Left lung (tissue), 10 donors: ENCODE measurements around the gene CXCR4. TPM values are rescaled to one million over a fixed set of nuclear protein-coding genes. Genes with fewer than 3 reads are reported as not detected.
"Not testable (repeated sequence)": the region's sequence is repeated elsewhere in the genome, so short reads cannot be mapped to it uniquely, and the experiment has no call there.

Experiments used
- ATAC-seq: fragments of 200-7000 bp; cut with Tn5 transposase; one replicate; pipeline ENCODE4 v1.9.1; 2020; ENCODE audit warnings: moderate library complexity
- DNase-seq, 4 donors: peaks; one replicate each; pipeline ENCODE4 v3.0.0-alpha.2; 2013 to 2020
- H3K27ac ChIP-seq, 2 donors: fragments of 200-600 bp; sonication (generic) in 1 of 2; one replicate each; pipeline versions ENCODE4 v1.5.0 to v1.8.0; 2020 to 2021
- H3K27me3 ChIP-seq, 2 donors: fragments of 200-600 bp; sonication (generic) in 1 of 2; one replicate each; pipeline versions ENCODE4 v1.5.0 to v1.8.0; 2020 to 2021
- H3K36me3 ChIP-seq, 2 donors: fragments of 200-600 bp; sonication (generic) in 1 of 2; one replicate each; pipeline versions ENCODE4 v1.5.0 to v1.8.0; 2020 to 2021
- H3K4me1 ChIP-seq, 2 donors: fragments of 200-600 bp; one replicate each; pipeline ENCODE4 v1.8.0; 2021
- H3K4me3 ChIP-seq, 2 donors: fragments of 200-600 bp; sonication (generic) in 1 of 2; one replicate each; pipeline versions ENCODE4 v1.5.0 to v1.8.0; 2020 to 2021; ENCODE audit warnings: mild to moderate bottlenecking in 1 of 2
- H3K9me3 ChIP-seq, 2 donors: fragments of 200-600 bp; sonication (generic) in 1 of 2; one replicate each; pipeline versions ENCODE4 v1.5.0 to v1.8.0; 2020 to 2021
- CTCF ChIP-seq, 2 donors: fragments of 200-600 bp; sonication (generic) in 1 of 2; IDR thresholded peaks; one replicate each; pipeline versions ENCODE4 v1.5.0 to v1.8.0; 2021; ENCODE audit warnings: antibody characterized with exemption in 2 of 2
- intact Hi-C, 2 donors: fragments of 100-400 bp; cut with DNase I; formaldehyde crosslinking; loops; one replicate each; pipeline versions ENCODE4 v1.11.2 to v1.14.2; 2022
- polyA plus RNA-seq, 6 donors: library from polyadenylated mRNA; unstranded; fragments of 120-200 nt; gene quantifications; one replicate each; pipeline ENCODE4 v1.2.1, GENCODE V29; 2013; ENCODE audit not compliant: insufficient read length in 6 of 6
- total RNA-seq, 2 donors: library from RNA; stranded (reverse); fragmentation: NEBNext Ultra II Directional; extraction: Animal tissue kit (Norgen Biotek cat#: 25700); gene quantifications; one replicate each; pipeline ENCODE4 v1.2.1, GENCODE V29; 2021
- donor health status: DM: no; HTN: yes; CAD: no.
- donor health status: DM: no; HTN: no; CAD: no.

CXCR4 gene
- total and polyA plus RNA-seq, 8 donors: 21.3 to 67.3 (median 45.9) TPM

DNA sequence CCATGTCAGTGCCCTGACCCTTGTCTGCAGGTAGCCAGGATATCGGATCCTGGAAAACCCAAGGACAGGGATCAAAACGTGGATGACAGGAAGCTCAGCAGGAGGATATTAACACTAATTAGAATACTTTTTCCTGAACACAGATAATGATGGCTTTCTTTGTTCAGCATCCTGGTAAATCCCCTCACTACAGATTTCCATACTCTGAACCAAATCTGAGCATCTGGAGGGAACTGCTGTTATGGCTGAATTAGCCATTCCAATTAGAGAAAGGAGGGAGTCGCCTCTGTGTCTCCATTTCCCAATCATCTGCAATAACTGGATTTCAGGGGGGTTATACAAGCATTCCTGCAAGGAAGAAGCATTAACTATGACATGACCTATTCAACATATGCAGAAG lies 24.4 kb downstream of the CXCR4 start:
- H3K9me3 ChIP-seq: no peaks in the 10 kb centered on the region
- TF ChIP-seq CTCF (IDR thresholded peaks at IDR 0.05): no peak
- DNase-seq (no peak), ATAC-seq (no peak)
- H3K27me3 ChIP-seq: no peaks in the 10 kb centered on the region
- H3K4me3 ChIP-seq: no peak overlapping the region
- H3K27ac ChIP-seq: no peak overlapping the region
- H3K36me3 ChIP-seq: no peaks in the 10 kb centered on the region
- H3K4me1 ChIP-seq: no peaks in the 10 kb centered on the region
- intact Hi-C loops: no loop called here

GRCh38 chr2:136091899-136092298 lies 26.1 kb downstream of the CXCR4 start:
- ATAC-seq: no peak
- no peak for TF ChIP-seq CTCF (IDR thresholded peaks at IDR 0.05)
- intact Hi-C loops: no loop called here
- Histone ChIP-seq H3K27ac (no peak overlapping the region), H3K9me3 (no peaks in the 10 kb centered on the region), H3K4me1 (no peaks in the 10 kb centered on the region), H3K36me3 (no peaks in the 10 kb centered on the region), H3K4me3 (no peak overlapping the region), H3K27me3 (no peaks in the 10 kb centered on the region)
- DNase-seq: no peak

GRCh38 chr2:136087901-136088460 lies 30.0 kb downstream of the CXCR4 start:
- H3K27ac ChIP-seq, H3K27me3 ChIP-seq, H3K36me3 ChIP-seq, H3K4me1 ChIP-seq, ATAC-seq, H3K4me3 ChIP-seq, intact Hi-C loops, DNase-seq, H3K9me3 ChIP-seq: not testable (repeated sequence)

DNA sequence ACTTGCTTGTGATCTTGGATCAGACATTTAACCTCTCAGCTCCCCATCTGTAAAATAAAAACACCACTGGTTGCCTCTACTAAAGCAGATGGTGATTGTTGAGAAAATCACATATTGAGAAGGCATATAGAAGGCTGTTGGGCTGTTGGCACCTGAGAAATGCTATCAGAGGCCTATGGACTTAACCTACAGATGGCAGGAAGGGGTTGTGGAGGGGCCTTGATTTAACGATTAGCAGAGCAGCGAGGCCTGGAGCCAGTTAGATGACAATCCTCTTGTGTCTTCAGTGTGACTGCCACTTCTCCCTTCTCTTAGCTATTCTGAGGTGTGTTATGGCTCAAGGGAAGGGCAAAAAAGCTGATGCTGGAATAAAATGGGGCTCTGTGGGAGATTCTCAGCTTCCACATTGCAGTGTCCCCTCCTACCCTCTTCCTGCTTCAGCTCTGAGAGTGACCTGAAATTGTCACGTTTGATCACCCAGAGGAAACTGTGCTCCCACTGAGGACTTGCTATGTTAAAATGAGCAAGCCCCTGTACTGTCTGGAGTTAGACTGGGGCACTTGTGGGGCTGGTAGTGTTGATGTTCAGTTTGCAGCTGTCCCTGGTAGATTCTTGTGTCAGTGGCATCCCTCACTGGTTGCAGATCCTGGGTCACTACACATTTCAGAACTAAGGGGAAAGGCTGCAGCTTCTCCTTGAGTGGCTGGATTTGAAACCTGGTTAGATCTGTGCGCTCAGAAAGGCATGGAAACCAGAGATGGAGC lies 31.5 kb downstream of the CXCR4 start:
- intact Hi-C loops: no loop called here
- no peak for TF ChIP-seq CTCF (IDR thresholded peaks at IDR 0.05)
- H3K27ac ChIP-seq: no peak overlapping the region
- H3K36me3 ChIP-seq: no peaks in the 10 kb centered on the region
- H3K9me3 ChIP-seq: no peaks in the 10 kb centered on the region
- no peak overlapping the region for H3K4me3 ChIP-seq
- ATAC-seq (no peak), DNase-seq (no peak)
- no peaks in the 10 kb centered on the region for H3K27me3 ChIP-seq
- H3K4me1 ChIP-seq: no peaks in the 10 kb centered on the region

- Histone ChIP-seq H3K27me3 (no peaks in the 10 kb centered on the region), H3K4me3 (no peak overlapping the region), H3K36me3 (no peaks in the 10 kb centered on the region), H3K4me1 (no peaks in the 10 kb centered on the region), H3K9me3 (no peaks in the 10 kb centered on the region), H3K27ac (no peak overlapping the region)
- intact Hi-C loops: no loop called here
- no peak for ATAC-seq
- no peak for DNase-seq
- no peak for TF ChIP-seq CTCF (IDR thresholded peaks at IDR 0.05)
Measured at GRCh38 chr2:136085453-136086209, 32.3 kb downstream of the CXCR4 start.
